Suprapubic skin (tissue), 4 donors: ENCODE measurements around the gene LATS2. TPM values are rescaled to one million over a fixed set of nuclear protein-coding genes. Genes with fewer than 3 reads are reported as not detected.

ENCODE experiments used
- DNase-seq, 2 donors: peaks; one replicate each; pipeline ENCODE4 v3.0.0-alpha.2; 2019; ENCODE audit warnings: low spot score in 2 of 2
- H3K27ac ChIP-seq: fragments of 200-600 bp; sonication (generic); one replicate; pipeline ENCODE4 v1.5.1; 2019
- H3K27me3 ChIP-seq: fragments of 200-600 bp; sonication (generic); one replicate; pipeline ENCODE4 v1.5.1; 2019
- H3K36me3 ChIP-seq: fragments of 200-600 bp; sonication (generic); one replicate; pipeline ENCODE4 v1.5.1; 2019
- H3K4me1 ChIP-seq: fragments of 200-600 bp; sonication (generic); one replicate; pipeline ENCODE4 v1.5.1; 2019
- H3K4me3 ChIP-seq: fragments of 200-600 bp; sonication (generic); one replicate; pipeline ENCODE4 v1.5.1; 2019; ENCODE audit warnings: mild to moderate bottlenecking
- H3K9me3 ChIP-seq: fragments of 200-600 bp; sonication (generic); one replicate; pipeline ENCODE4 v1.5.1; 2019
- EP300 ChIP-seq: sonication (generic); formaldehyde crosslinking; IDR thresholded peaks from one replicate; pipeline ENCODE4 v1.6.1; 2017; ENCODE audit warnings: antibody characterized with exemption
- POLR2A ChIP-seq, 2 donors: fragments of 450-650 bp; IDR thresholded peaks; one replicate each; pipeline ENCODE4 v1.6.1; 2017; ENCODE audit warnings: antibody characterized with exemption in 2 of 2, mild to moderate bottlenecking in 2 of 2, moderate library complexity in 2 of 2
- POLR2AphosphoS5 ChIP-seq, 3 donors: sonication (generic); formaldehyde crosslinking; IDR thresholded peaks; one replicate each; pipeline ENCODE4 v1.6.1; 2017; ENCODE audit warnings: antibody characterized with exemption in 3 of 3
- WGBS: methylation state at CpG from one replicate; pipeline ENCODE4 v1.1.5; 2018; 5-methylcytosine and 5-hydroxymethylcytosine counted together
- total RNA-seq, 4 donors: library from RNA; depleted of rRNA; stranded (reverse); fragments of >200 nt; gene quantifications; one replicate each; pipeline ENCODE4 v1.1.0, GENCODE V29; 2016
- TF ChIP-seq, protein P1 (sequence below), 2 donors: fragments of 200-600 bp in 1 of 2; fragments of 450-650 bp in 1 of 2; sonication (generic) in 1 of 2; IDR thresholded peaks; one replicate each; pipeline ENCODE4 v1.5.1; 2016 to 2019; ENCODE audit warnings: antibody characterized with exemption in 2 of 2, mild to moderate bottlenecking in 1 of 2, moderate library complexity in 1 of 2

Gene LATS2
- total RNA-seq, 4 donors from 2014 or later: 11.5 to 21.6 (median 16.3) TPM

DNA sequence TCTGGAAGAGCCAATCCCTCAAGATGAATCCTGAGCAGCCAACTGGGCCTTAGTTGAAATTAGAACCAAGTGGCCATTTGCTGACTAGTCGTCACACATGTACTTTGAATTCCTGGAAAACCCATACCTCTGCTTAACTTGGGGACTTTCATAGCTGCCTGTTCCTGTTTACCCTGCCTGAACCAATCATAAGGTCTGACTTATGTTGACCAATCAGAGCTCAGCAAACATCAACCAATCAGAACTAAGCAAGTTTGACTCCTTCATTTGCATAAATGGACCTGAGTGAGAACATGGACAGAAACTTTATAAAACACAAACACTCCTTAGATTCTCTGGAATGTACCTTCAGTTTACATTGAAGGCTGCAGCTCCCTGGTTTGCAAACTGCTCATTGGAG is 50.8 kb downstream of the LATS2 start:
- DNase-seq: no peak
- H3K27me3 ChIP-seq: no peaks in the 10 kb centered on the region
- no peak overlapping the region for H3K27ac ChIP-seq
- peaks cover 2% of the 10 kb centered on the region for H3K36me3 ChIP-seq
- no peak overlapping the region for H3K4me3 ChIP-seq
- no peaks in the 10 kb centered on the region for H3K9me3 ChIP-seq
- H3K4me1 ChIP-seq: peaks cover 20% of the 10 kb centered on the region
- 71% methylated on average over 1 of the region's 1 CpG for WGBS
- TF ChIP-seq POLR2AphosphoS5 (IDR thresholded peaks at IDR 0.05) (no peak), POLR2A (IDR thresholded peaks at IDR 0.05) (no peak), EP300 (no peak)
- TF ChIP-seq, protein P1, sequence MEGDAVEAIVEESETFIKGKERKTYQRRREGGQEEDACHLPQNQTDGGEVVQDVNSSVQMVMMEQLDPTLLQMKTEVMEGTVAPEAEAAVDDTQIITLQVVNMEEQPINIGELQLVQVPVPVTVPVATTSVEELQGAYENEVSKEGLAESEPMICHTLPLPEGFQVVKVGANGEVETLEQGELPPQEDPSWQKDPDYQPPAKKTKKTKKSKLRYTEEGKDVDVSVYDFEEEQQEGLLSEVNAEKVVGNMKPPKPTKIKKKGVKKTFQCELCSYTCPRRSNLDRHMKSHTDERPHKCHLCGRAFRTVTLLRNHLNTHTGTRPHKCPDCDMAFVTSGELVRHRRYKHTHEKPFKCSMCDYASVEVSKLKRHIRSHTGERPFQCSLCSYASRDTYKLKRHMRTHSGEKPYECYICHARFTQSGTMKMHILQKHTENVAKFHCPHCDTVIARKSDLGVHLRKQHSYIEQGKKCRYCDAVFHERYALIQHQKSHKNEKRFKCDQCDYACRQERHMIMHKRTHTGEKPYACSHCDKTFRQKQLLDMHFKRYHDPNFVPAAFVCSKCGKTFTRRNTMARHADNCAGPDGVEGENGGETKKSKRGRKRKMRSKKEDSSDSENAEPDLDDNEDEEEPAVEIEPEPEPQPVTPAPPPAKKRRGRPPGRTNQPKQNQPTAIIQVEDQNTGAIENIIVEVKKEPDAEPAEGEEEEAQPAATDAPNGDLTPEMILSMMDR (IDR thresholded peaks at IDR 0.05): no peak

DNA sequence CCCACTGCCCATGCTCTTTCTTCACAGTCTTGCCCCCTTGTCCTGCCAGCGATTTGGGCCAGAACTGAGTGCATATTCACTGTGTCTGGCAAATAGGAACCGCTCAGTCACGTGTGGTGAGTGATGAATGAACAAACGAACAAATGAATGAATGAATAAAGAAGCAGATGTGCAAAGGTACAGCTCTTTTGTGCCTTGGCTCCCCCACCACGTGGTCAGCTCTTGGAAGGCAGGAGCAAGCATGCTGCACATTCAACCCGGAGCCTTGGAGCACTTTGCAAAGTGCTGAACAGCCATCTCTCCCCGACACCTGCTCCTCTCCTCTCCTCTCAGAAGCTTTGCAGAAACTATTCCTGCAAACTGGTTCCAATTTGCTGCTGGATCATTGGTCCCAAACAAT is 52.4 kb downstream of the LATS2 start:
- Histone ChIP-seq H3K27ac (no peak overlapping the region), H3K9me3 (no peaks in the 10 kb centered on the region), H3K4me1 (peaks cover 11% of the 10 kb centered on the region), H3K36me3 (peaks cover 2% of the 10 kb centered on the region), H3K4me3 (no peak overlapping the region), H3K27me3 (no peaks in the 10 kb centered on the region)
- 84% methylated on average over 7 of the region's 7 CpGs for WGBS
- TF ChIP-seq, protein P1 (IDR thresholded peaks at IDR 0.05): no peak
- TF ChIP-seq EP300: no peak
- TF ChIP-seq POLR2A (IDR thresholded peaks at IDR 0.05): no peak
- no peak for TF ChIP-seq POLR2AphosphoS5 (IDR thresholded peaks at IDR 0.05)
- DNase-seq: no peak

DNA sequence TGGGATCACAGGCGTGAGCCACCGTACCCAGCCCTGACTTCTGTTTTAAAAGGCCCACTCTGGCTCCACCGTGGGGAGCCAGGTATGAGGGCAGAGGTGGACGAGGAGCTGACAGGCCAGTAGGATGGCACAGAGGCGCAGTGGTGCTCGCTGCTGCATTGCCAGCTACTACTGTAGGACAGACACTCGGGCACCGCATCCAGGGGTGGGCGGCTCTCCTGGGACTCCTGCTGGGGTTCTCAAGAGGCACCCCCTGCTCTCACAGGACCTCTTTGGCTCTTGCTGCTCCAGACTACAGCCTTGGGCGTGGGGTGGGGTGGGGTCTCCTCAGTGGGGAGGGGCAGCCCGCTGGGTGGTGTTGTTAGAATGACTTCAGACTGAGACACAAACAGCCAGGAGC is 53.4 kb downstream of the LATS2 start:
- WGBS: 95% methylated on average over 10 of the region's 11 CpGs
- Histone ChIP-seq H3K27ac (no peak overlapping the region), H3K36me3 (peaks cover 2% of the 10 kb centered on the region), H3K4me3 (no peak overlapping the region), H3K4me1 (peaks cover 3% of the 10 kb centered on the region), H3K27me3 (no peaks in the 10 kb centered on the region), H3K9me3 (no peaks in the 10 kb centered on the region)
- no peak for DNase-seq
- TF ChIP-seq POLR2A (IDR thresholded peaks at IDR 0.05) (no peak), EP300 (no peak), POLR2AphosphoS5 (IDR thresholded peaks at IDR 0.05) (no peak)
- TF ChIP-seq, protein P1 (IDR thresholded peaks at IDR 0.05): no peak

DNA sequence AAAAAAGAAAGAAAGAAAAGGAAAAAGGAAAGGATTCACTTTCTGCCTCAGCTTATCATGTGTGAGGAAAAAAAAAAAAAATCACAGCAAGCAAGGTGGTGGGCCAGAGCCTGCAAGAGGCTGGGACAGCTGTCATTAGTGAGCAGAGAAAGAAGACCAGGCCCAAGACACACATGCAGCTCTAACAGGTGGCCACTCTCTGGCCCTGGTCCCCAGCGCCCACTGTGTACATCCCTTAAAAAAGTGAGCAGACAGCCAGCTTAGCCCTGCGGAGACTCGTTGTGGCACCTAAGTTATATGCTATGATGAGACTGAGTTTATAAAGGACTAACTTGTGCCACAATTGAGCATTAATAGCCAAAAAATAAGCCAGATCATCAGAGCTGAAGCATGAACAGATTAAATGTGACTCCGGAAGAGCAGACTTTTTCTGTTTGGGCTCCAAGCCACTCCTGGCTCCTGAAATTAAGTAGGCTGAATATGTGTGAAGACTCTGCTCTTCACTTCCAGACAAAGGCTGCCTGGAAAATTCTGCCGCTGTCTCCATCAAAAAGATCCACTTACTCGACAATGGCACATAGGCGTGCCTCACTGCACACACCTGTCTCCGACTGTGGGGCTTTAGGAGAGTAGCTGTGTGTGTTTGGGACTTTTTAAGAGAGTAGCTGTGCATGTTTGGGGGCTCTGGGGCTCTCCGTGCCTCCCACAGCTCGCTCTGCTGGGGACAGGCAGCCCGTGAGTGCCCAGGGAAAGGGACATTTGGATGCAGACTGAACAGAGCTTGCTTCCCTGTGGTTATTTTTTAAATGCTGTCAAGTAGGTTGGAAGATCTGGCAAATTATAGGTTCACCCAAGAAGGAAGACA is 55.0 kb downstream of the LATS2 start:
- Histone ChIP-seq H3K4me1 (no peaks in the 10 kb centered on the region), H3K9me3 (no peaks in the 10 kb centered on the region), H3K4me3 (no peak overlapping the region), H3K27me3 (no peaks in the 10 kb centered on the region), H3K27ac (no peak overlapping the region), H3K36me3 (peaks cover 2% of the 10 kb centered on the region)
- no peak for DNase-seq
- no peak for TF ChIP-seq POLR2A (IDR thresholded peaks at IDR 0.05)
- TF ChIP-seq, protein P1 (IDR thresholded peaks at IDR 0.05): no peak
- TF ChIP-seq EP300: no peak
- no peak for TF ChIP-seq POLR2AphosphoS5 (IDR thresholded peaks at IDR 0.05)
- WGBS: 75% methylated on average over 11 of the region's 11 CpGs

DNA sequence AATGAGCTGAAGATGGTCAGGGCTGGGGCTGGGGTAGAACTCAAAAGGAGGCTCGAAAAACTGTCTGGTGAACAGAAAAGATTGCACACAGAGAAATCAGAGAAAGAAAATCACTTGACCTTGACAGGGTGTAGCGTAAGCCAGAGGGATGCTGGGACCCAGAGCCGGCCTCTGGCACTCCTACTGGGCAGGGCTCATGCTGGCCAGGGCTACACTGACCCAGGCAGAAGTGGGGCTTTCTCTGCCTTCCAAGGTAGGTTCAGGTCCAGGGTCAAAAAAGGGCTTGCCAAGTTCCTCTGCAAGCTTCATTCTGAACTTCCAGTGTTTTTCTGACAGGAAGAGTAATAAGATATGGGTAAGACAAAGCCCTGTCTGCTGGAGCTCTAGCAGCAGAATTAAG is 56.2 kb downstream of the LATS2 start:
- no peak overlapping the region for H3K27ac ChIP-seq
- no peaks in the 10 kb centered on the region for H3K4me1 ChIP-seq
- H3K9me3 ChIP-seq: no peaks in the 10 kb centered on the region
- DNase-seq: no peak
- H3K36me3 ChIP-seq: peaks cover 2% of the 10 kb centered on the region
- H3K4me3 ChIP-seq: no peak overlapping the region
- TF ChIP-seq POLR2A (IDR thresholded peaks at IDR 0.05) (no peak), POLR2AphosphoS5 (IDR thresholded peaks at IDR 0.05) (no peak), EP300 (no peak)
- TF ChIP-seq, protein P1 (IDR thresholded peaks at IDR 0.05): no peak
- no peaks in the 10 kb centered on the region for H3K27me3 ChIP-seq
- 77% methylated on average over 3 of the region's 3 CpGs for WGBS
